Transverse colon (tissue), 4 donors: ENCODE results near the gene SORL1-AS1.

Experiments used
- DNase-seq: peaks from one replicate; pipeline ENCODE4 v3.0.0-alpha.2; 2019
- H3K27ac ChIP-seq, 4 donors: fragments of 200-600 bp; sonication (generic); 2 replicates each; pipeline ENCODE4 v1.5.1; 2016 to 2018; ENCODE audit warnings: inconsistent platforms in 4 of 4
- H3K27me3 ChIP-seq: fragments of 200-600 bp; sonication (generic); 2 replicates; pipeline ENCODE4 v1.5.1; 2017; ENCODE audit warnings: inconsistent platforms
- H3K36me3 ChIP-seq, 4 donors: fragments of 200-600 bp; sonication (generic); 2 replicates each; pipeline ENCODE4 v1.5.1; 2017 to 2019; ENCODE audit warnings: inconsistent platforms in 4 of 4
- H3K4me1 ChIP-seq, 4 donors: fragments of 200-600 bp; sonication (generic); 2 replicates each; pipeline ENCODE4 v1.5.1; 2017 to 2020; ENCODE audit warnings: inconsistent platforms in 4 of 4
- H3K4me3 ChIP-seq, 4 donors: fragments of 200-600 bp; sonication (generic); 1 replicate in 1 of 4; 2 replicates in 3 of 4; pipeline versions ENCODE4 v1.5.1 to v1.6.1; 2017 to 2019; ENCODE audit warnings: inconsistent platforms in 4 of 4
- H3K9me3 ChIP-seq, 2 donors: fragments of 200-600 bp; sonication (generic); 2 replicates each; pipeline ENCODE4 v1.5.1; 2017 to 2019; ENCODE audit warnings: inconsistent platforms in 2 of 2
- CTCF ChIP-seq, 5 experiments: fragments of 200-600 bp in 3 of 5; fragments of 450-650 bp in 2 of 5; sonication (generic) in 3 of 5; IDR thresholded peaks; 1 replicate in 2 of 5; 2 replicates in 3 of 5; pipeline ENCODE4 v1.5.1; 2016 to 2017; ENCODE audit warnings: antibody characterized with exemption in 5 of 5, inconsistent platforms in 3 of 5, mild to moderate bottlenecking in 2 of 5, moderate library complexity in 1 of 5
- EP300 ChIP-seq: sonication (generic); formaldehyde crosslinking; IDR thresholded peaks from one replicate; pipeline ENCODE4 v1.6.1; 2017; ENCODE audit warnings: antibody characterized with exemption, low read depth
- POLR2A ChIP-seq: fragments of 450-650 bp; IDR thresholded peaks from one replicate; pipeline ENCODE4 v1.6.1; 2016; ENCODE audit warnings: antibody characterized with exemption, mild to moderate bottlenecking, moderate library complexity
- POLR2AphosphoS5 ChIP-seq, 3 donors: sonication (generic); formaldehyde crosslinking; IDR thresholded peaks; one replicate each; pipeline ENCODE4 v1.6.1; 2016; ENCODE audit warnings: antibody characterized with exemption in 3 of 3
- WGBS, 2 donors: methylation state at CpG; one replicate each; pipeline ENCODE4 v1.1.5; 2018; ENCODE audit warnings: low coverage in 1 of 2; 5-methylcytosine and 5-hydroxymethylcytosine counted together
- in situ Hi-C, 4 donors: fragments of 200-750 bp; cut with MboI; loops; one replicate each; pipeline versions ENCODE4 v1.15.0 to v1.15.1; 2017; ENCODE audit warnings: low sequenced_read_pairs in 3 of 4, low pct_ligation_motif_present in 1 of 4, low pct_unique_long_range_greater_than_20kb in 1 of 4
- intact Hi-C: fragments of 100-400 bp; cut with DNase I; formaldehyde crosslinking; loops from one replicate; pipeline ENCODE4 v1.15.1; 2023; ENCODE audit warnings: low total_unique reads

SORL1-AS1 gene

GRCh38 chr11:121406291-121406690 is 46.5 kb downstream of the SORL1-AS1 start:
- H3K4me1 ChIP-seq, result peaks cover 0 to 8% (median 0%) of the 10 kb centered on the region in 4 donors
- no peak overlapping the region for H3K27ac ChIP-seq
- TF ChIP-seq POLR2AphosphoS5 (IDR thresholded peaks at IDR 0.05) (no peak), EP300 (no peak), CTCF (IDR thresholded peaks at IDR 0.05) (no peak), POLR2A (no peak)
- in situ Hi-C loops (no loop called here), intact Hi-C loops (no loop called here)
- no peak overlapping the region for H3K4me3 ChIP-seq
- H3K9me3 ChIP-seq, result peaks cover 6 to 7% of the 10 kb centered on the region in 2 donors
- DNase-seq, result no peak
- H3K27me3 ChIP-seq, result no peaks in the 10 kb centered on the region
- WGBS, 2 donors, result 87% methylated on average over 2 of the region's 2 CpGs; no CpG with 5 or more reads in 1 of the 2 donors
- no peaks in the 10 kb centered on the region for H3K36me3 ChIP-seq

GRCh38 chr11:121405646-121406045 is 47.1 kb downstream of the SORL1-AS1 start:
- H3K4me3 ChIP-seq, result no peak overlapping the region
- H3K4me1 ChIP-seq, result peaks cover 0 to 8% (median 0%) of the 10 kb centered on the region in 4 donors
- WGBS, 2 donors, result 70 to 78% methylated on average over 1 of the region's 1 CpG
- DNase-seq, result no peak
- no peaks in the 10 kb centered on the region for H3K36me3 ChIP-seq
- TF ChIP-seq CTCF (IDR thresholded peaks at IDR 0.05) (no peak), EP300 (no peak), POLR2AphosphoS5 (IDR thresholded peaks at IDR 0.05) (no peak), POLR2A (no peak)
- intact Hi-C loops (no loop called here), in situ Hi-C loops (no loop called here)
- H3K9me3 ChIP-seq, result peaks cover 6 to 7% of the 10 kb centered on the region in 2 donors
- H3K27ac ChIP-seq, result no peak overlapping the region
- H3K27me3 ChIP-seq, result no peaks in the 10 kb centered on the region

- no peaks in the 10 kb centered on the region for H3K9me3 ChIP-seq
- H3K36me3 ChIP-seq, result no peaks in the 10 kb centered on the region
- no peak for DNase-seq
- TF ChIP-seq POLR2A (no peak), CTCF (IDR thresholded peaks at IDR 0.05) (no peak), EP300 (no peak), POLR2AphosphoS5 (IDR thresholded peaks at IDR 0.05) (no peak)
- no peaks in the 10 kb centered on the region for H3K27me3 ChIP-seq
- no peak overlapping the region for H3K27ac ChIP-seq
- H3K4me1 ChIP-seq, result peaks cover 0 to 23% (median 9%) of the 10 kb centered on the region in 4 donors
- intact Hi-C loops (no loop called here), in situ Hi-C loops (no loop called here)
- 46 to 80% methylated on average over 4 of the region's 4 CpGs for WGBS, 2 donors
- no peak overlapping the region for H3K4me3 ChIP-seq
Observed at GRCh38 chr11:121394785-121395184, 58.0 kb downstream of the SORL1-AS1 start.

- no peaks in the 10 kb centered on the region for H3K9me3 ChIP-seq
- intact Hi-C loops (no loop called here), in situ Hi-C loops (no loop called here)
- H3K4me1 ChIP-seq, result peaks cover 0 to 27% (median 9%) of the 10 kb centered on the region in 4 donors
- no peak for DNase-seq
- H3K36me3 ChIP-seq, result no peaks in the 10 kb centered on the region
- WGBS, 2 donors, result 60 to 89% methylated on average over 1 to 4 of the region's 4 CpGs
- no peak overlapping the region for H3K27ac ChIP-seq
- H3K4me3 ChIP-seq, result no peak overlapping the region
- no peaks in the 10 kb centered on the region for H3K27me3 ChIP-seq
- TF ChIP-seq POLR2A, result no peak
- TF ChIP-seq CTCF (IDR thresholded peaks at IDR 0.05), result no peak
- TF ChIP-seq POLR2AphosphoS5 (IDR thresholded peaks at IDR 0.05), result no peak
- no peak for TF ChIP-seq EP300
Observed at GRCh38 chr11:121393855-121394254, 58.9 kb downstream of the SORL1-AS1 start.
